Karpas-422 (cell line): Measurements from ENCODE around the gene C17orf67. TPM values are rescaled to one million over a fixed set of nuclear protein-coding genes. Genes with fewer than 3 reads are reported as not detected.

Experiments
- DNase-seq: peaks from one replicate; pipeline ENCODE4 v3.0.0-alpha.2; 2015
- H2AFZ ChIP-seq: fragments of 200-600 bp; sonication (generic); 2 replicates; pipeline ENCODE4 v1.6.1; 2014; ENCODE audit warnings: antibody characterized with exemption, low read length, mixed read lengths
- H3K27ac ChIP-seq: fragments of 200-600 bp; sonication (generic); 2 replicates; pipeline ENCODE4 v1.5.1; 2014; ENCODE audit warnings: mild to moderate bottlenecking, low read length, moderate library complexity
- H3K27me3 ChIP-seq: fragments of 200-600 bp; sonication (generic); 2 replicates; pipeline ENCODE4 v1.6.1; 2014; ENCODE audit warnings: low read length, mixed read lengths
- H3K36me3 ChIP-seq: fragments of 200-600 bp; sonication (generic); 2 replicates; pipeline ENCODE4 v1.6.1; 2014; ENCODE audit warnings: low read length, mixed read lengths; ENCODE audit not compliant: insufficient read depth
- H3K4me1 ChIP-seq: fragments of 200-600 bp; sonication (generic); 2 replicates; pipeline ENCODE4 v1.6.1; 2014; ENCODE audit warnings: mild to moderate bottlenecking, low read length, mixed read lengths
- H3K4me2 ChIP-seq: fragments of 200-600 bp; sonication (generic); 2 replicates; pipeline ENCODE4 v1.6.1; 2014; ENCODE audit warnings: low read length, low read depth, mild to moderate bottlenecking; ENCODE audit not compliant: poor library complexity, severe bottlenecking
- H3K4me3 ChIP-seq: fragments of 200-600 bp; sonication (generic); 2 replicates; pipeline ENCODE4 v1.5.1; 2014; ENCODE audit warnings: mild to moderate bottlenecking, antibody characterized with exemption, low read length, mixed read lengths
- H3K79me2 ChIP-seq: fragments of 200-600 bp; sonication (generic); 2 replicates; pipeline ENCODE4 v1.6.1; 2014; ENCODE audit warnings: mild to moderate bottlenecking, low read length, mixed read lengths
- H3K9ac ChIP-seq: fragments of 200-600 bp; sonication (generic); 2 replicates; pipeline ENCODE4 v1.6.0; 2014; ENCODE audit warnings: low read length
- H3K9me2 ChIP-seq: fragments of 200-600 bp; sonication (generic), shearing (Covaris generic); replicated peaks from 2 replicates; pipeline ENCODE4 v1.6.0; 2014; ENCODE audit warnings: mild to moderate bottlenecking, low read length, moderate library complexity; ENCODE audit not compliant: insufficient read depth
- H3K9me3 ChIP-seq: fragments of 300-700, 200-600 bp; sonication (generic); 2 replicates; pipeline ENCODE4 v1.6.1; 2014; ENCODE audit warnings: low read length, mixed read lengths
- H4K20me1 ChIP-seq: fragments of 200-600 bp; sonication (generic); 2 replicates; pipeline ENCODE4 v1.6.1; 2014; ENCODE audit warnings: mild to moderate bottlenecking, antibody characterized with exemption, low read length, low read depth; ENCODE audit not compliant: insufficient read depth
- total RNA-seq: library from RNA; depleted of rRNA; stranded (reverse); fragments of >200 nt; shearing (Covaris generic); gene quantifications from 2 replicates; pipeline ENCODE4 v1.2.3, GENCODE V29; 2014; ENCODE audit warnings: low replicate concordance

C17orf67 gene
- total RNA-seq, 1 experiment from 2014 or later, result not detected

DNA sequence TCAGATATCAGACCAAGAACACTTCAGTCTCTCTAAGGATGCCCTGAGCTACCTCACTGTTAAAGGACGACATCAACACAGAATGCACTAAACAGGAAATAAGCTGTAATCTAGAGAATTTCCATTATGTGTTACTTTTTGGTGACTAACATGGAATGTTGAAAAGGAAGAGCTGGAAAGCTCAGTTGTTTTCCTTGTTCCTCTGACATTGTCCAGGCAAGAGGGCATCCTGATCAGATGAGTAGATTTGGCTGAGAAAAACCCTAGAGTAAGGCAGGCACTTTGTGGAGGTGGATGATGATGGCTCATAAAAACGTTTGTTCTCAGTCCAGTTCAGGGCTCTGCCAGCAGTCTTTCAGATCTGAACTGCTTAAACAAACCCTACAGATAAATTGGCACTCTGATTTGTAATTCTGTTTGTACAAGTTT lies 34.2 kb upstream of the C17orf67 start:
- Histone ChIP-seq H3K27ac (no peak overlapping the region), H3K9ac (no peak overlapping the region), H3K4me2 (no peak overlapping the region), H3K79me2 (no peaks in the 10 kb centered on the region), H3K9me2 (no peaks in the 10 kb centered on the region), H3K27me3 (no peaks in the 10 kb centered on the region), H3K4me1 (peaks cover 14% of the 10 kb centered on the region), H3K9me3 (no peaks in the 10 kb centered on the region), H3K36me3 (no peaks in the 10 kb centered on the region), H3K4me3 (no peak overlapping the region), H2AFZ (no peak overlapping the region), H4K20me1 (no peaks in the 10 kb centered on the region)
- DNase-seq, result no peak

DNA sequence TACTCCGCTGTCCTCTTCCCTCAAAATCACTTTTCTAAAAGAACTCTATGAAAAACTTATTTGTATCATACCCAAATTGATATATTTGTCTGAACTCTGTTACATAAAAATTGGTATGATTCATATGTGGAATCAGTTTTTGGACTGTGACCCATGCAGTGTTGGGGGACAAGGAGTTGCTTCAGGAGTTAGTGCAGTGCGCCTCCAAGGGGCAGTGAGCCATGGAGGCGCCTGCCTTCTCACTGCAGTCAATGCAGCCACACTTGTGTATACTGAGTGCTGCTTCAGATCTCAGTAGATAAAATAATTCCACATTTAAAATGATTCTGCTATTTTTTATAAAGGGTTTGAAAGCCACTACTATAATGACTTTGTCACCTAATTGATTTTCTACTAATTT lies 32.8 kb upstream of the C17orf67 start:
- Histone ChIP-seq H3K36me3 (no peaks in the 10 kb centered on the region), H3K4me2 (no peak overlapping the region), H3K9me3 (no peaks in the 10 kb centered on the region), H3K9ac (no peak overlapping the region), H3K27ac (no peak overlapping the region), H3K4me3 (no peak overlapping the region), H3K4me1 (peaks cover 13% of the 10 kb centered on the region), H3K9me2 (no peaks in the 10 kb centered on the region), H3K27me3 (no peaks in the 10 kb centered on the region), H2AFZ (no peak overlapping the region), H4K20me1 (0 out of 2 replicates have a peak, but pooled peaks cover 3% of the 10 kb centered on the region), H3K79me2 (no peaks in the 10 kb centered on the region)
- DNase-seq, result peak; percentile 66

DNA sequence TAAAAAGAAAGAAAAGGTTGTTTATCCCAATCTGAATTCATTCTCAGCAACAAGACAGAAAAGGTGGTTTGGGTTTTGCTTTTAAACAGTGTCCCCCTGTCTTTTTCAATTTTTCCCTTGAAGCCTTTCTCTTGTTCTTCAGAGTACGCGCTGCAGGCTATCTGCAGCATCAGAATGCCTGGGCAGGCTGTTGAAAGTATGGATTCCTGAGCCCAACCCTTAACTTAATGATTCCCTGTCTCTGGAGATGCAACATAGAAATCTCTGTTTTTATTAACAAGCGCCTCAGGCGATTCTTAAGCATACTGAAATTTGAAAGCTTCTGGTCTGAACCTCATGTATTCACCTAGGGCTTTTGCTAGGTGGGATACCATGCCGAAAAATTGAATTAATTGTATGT lies 32.4 kb upstream of the C17orf67 start:
- Histone ChIP-seq H3K36me3 (no peaks in the 10 kb centered on the region), H3K79me2 (no peaks in the 10 kb centered on the region), H2AFZ (no peak overlapping the region), H3K9me2 (no peaks in the 10 kb centered on the region), H3K4me1 (peaks cover 12% of the 10 kb centered on the region), H4K20me1 (0 out of 2 replicates have a peak, but pooled peaks cover 3% of the 10 kb centered on the region), H3K9me3 (no peaks in the 10 kb centered on the region), H3K4me3 (no peak overlapping the region), H3K27ac (no peak overlapping the region), H3K4me2 (no peak overlapping the region), H3K27me3 (no peaks in the 10 kb centered on the region), H3K9ac (no peak overlapping the region)
- no peak for DNase-seq

- H3K9me3 ChIP-seq, result no peaks in the 10 kb centered on the region
- H3K9ac ChIP-seq, result no peak overlapping the region
- no peak for DNase-seq
- no peak overlapping the region for H3K4me2 ChIP-seq
- no peak overlapping the region for H3K4me3 ChIP-seq
- H3K79me2 ChIP-seq, result no peaks in the 10 kb centered on the region
- H3K27me3 ChIP-seq, result no peaks in the 10 kb centered on the region
- no peaks in the 10 kb centered on the region for H3K36me3 ChIP-seq
- H2AFZ ChIP-seq, result no peak overlapping the region
- no peaks in the 10 kb centered on the region for H3K9me2 ChIP-seq
- H3K27ac ChIP-seq, result no peak overlapping the region
- H3K4me1 ChIP-seq, result peaks cover 12% of the 10 kb centered on the region
- 0 out of 2 replicates have a peak, but pooled peaks cover 3% of the 10 kb centered on the region for H4K20me1 ChIP-seq
Observed at GRCh38 chr17:56863974-56864373, 30.3 kb upstream of the C17orf67 start.

- H3K4me1 ChIP-seq, result peaks cover 12% of the 10 kb centered on the region
Observed at GRCh38 chr17:56861899-56862298, 28.2 kb upstream of the C17orf67 start.

DNA sequence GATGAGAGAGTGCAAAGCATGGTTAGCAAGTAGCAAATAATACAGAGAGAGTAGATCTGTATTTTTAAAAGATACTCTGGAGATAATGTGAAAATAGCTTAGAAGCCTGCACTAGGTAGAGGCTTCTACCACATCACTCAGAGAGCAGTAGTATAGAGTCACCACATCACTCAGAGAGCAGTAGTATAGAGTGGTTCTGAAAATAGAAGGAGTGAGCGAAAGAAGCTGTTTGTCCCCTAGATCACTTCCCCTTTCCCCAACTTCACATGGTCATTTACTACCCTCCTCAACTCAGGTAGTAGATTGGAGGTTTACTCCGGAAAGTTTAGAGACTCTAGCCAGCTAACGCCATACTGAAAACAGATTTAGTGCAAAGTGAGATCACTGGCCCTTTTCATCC lies 17.3 kb upstream of the C17orf67 start:
- Histone ChIP-seq H3K27me3 (no peaks in the 10 kb centered on the region), H3K4me2 (no peak overlapping the region), H4K20me1 (no peaks in the 10 kb centered on the region), H2AFZ (no peak overlapping the region), H3K36me3 (no peaks in the 10 kb centered on the region), H3K9ac (no peak overlapping the region), H3K9me3 (no peaks in the 10 kb centered on the region), H3K4me1 (peaks cover 10% of the 10 kb centered on the region; the same call in 1 of the 2 replicates), H3K79me2 (no peaks in the 10 kb centered on the region), H3K4me3 (no peak overlapping the region), H3K9me2 (no peaks in the 10 kb centered on the region), H3K27ac (no peak overlapping the region)
- peak; percentile 41 for DNase-seq

More at GRCh38 chr17:56861899-56862298, 28.2 kb upstream of the C17orf67 start:
- Histone ChIP-seq H3K4me3 (no peak overlapping the region), H3K27me3 (no peaks in the 10 kb centered on the region), H4K20me1 (0 out of 2 replicates have a peak, but pooled peaks cover 3% of the 10 kb centered on the region), H3K27ac (no peak overlapping the region), H3K9me3 (no peaks in the 10 kb centered on the region), H2AFZ (no peak overlapping the region), H3K9ac (no peak overlapping the region), H3K36me3 (no peaks in the 10 kb centered on the region), H3K9me2 (no peaks in the 10 kb centered on the region), H3K79me2 (no peaks in the 10 kb centered on the region), H3K4me2 (no peak overlapping the region)
- no peak for DNase-seq

GRCh38 chr17:56850591-56850990 lies 16.9 kb upstream of the C17orf67 start:
- Histone ChIP-seq H3K27ac (no peak overlapping the region), H3K36me3 (no peaks in the 10 kb centered on the region)

GRCh38 chr17:56849131-56849530 lies 15.4 kb upstream of the C17orf67 start:
- no peaks in the 10 kb centered on the region for H3K36me3 ChIP-seq
- no peaks in the 10 kb centered on the region for H3K27me3 ChIP-seq
- H3K9me3 ChIP-seq, result no peaks in the 10 kb centered on the region
- no peak overlapping the region for H3K9ac ChIP-seq
- H3K9me2 ChIP-seq, result no peaks in the 10 kb centered on the region
- H3K4me1 ChIP-seq, result peaks cover 10% of the 10 kb centered on the region; the same call in 1 of the 2 replicates
- H3K4me2 ChIP-seq, result no peak overlapping the region
- no peak overlapping the region for H2AFZ ChIP-seq
- no peak for DNase-seq
- H3K4me3 ChIP-seq, result no peak overlapping the region
- no peaks in the 10 kb centered on the region for H3K79me2 ChIP-seq
- no peaks in the 10 kb centered on the region for H4K20me1 ChIP-seq
- no peak overlapping the region for H3K27ac ChIP-seq

More at GRCh38 chr17:56850591-56850990, 16.9 kb upstream of the C17orf67 start:
- Histone ChIP-seq H3K9me3 (no peaks in the 10 kb centered on the region), H3K79me2 (no peaks in the 10 kb centered on the region), H3K4me1 (peaks cover 10% of the 10 kb centered on the region; the same call in 1 of the 2 replicates), H4K20me1 (no peaks in the 10 kb centered on the region), H3K9me2 (no peaks in the 10 kb centered on the region), H3K4me2 (no peak overlapping the region), H3K9ac (no peak overlapping the region), H2AFZ (no peak overlapping the region), H3K4me3 (no peak overlapping the region), H3K27me3 (no peaks in the 10 kb centered on the region)
- DNase-seq, result no peak
